ENCODE results near the gene ASIC2. TPM values are rescaled to one million over a fixed set of nuclear protein-coding genes. Genes with fewer than 3 reads are reported as not detected.

Gene ASIC2
- total RNA-seq (ENCODE audit: unreplicated experiment) = not detected
- long read RNA-seq = 0 reads

- Mint-ChIP-seq H3K27me3 (ENCODE audit: unreplicated experiment) (peaks cover 21% of the 10 kb centered on the region), H3K27ac (ENCODE audit: unreplicated experiment) (no peak within 1 kb of the TSS), H3K9me3 (ENCODE audit: unreplicated experiment) (no peaks in the 10 kb centered on the region), H3K36me3 (ENCODE audit: low read depth, unreplicated experiment) (peaks cover 3% of the 10 kb centered on the region), H3K4me3 (ENCODE audit: unreplicated experiment) (peak within 1 kb of the TSS; percentile 7), H3K4me1 (ENCODE audit: unreplicated experiment) (peaks cover 4% of the 10 kb centered on the region)
- TF ChIP-seq CTCF (IDR thresholded peaks at IDR 0.05; ENCODE audit: unreplicated experiment) = no peak
- peak; percentile 36 for DNase-seq (ENCODE audit: low spot score)
Measured at GRCh38 chr17:33292981-33293867, at the start of gene ASIC2. ASIC2 (minus strand) TSS chr17:33293295.

- Mint-ChIP-seq H3K4me3 (ENCODE audit: unreplicated experiment) (no peak overlapping the region), H3K27me3 (ENCODE audit: unreplicated experiment) (peaks cover 1% of the 10 kb centered on the region), H3K4me1 (ENCODE audit: unreplicated experiment) (peaks cover 8% of the 10 kb centered on the region), H3K36me3 (ENCODE audit: low read depth, unreplicated experiment) (no peaks in the 10 kb centered on the region), H3K9me3 (ENCODE audit: unreplicated experiment) (no peaks in the 10 kb centered on the region), H3K27ac (ENCODE audit: unreplicated experiment) (no peak overlapping the region)
- DNase-seq (ENCODE audit: low spot score) = no peak
- no peak for TF ChIP-seq CTCF (IDR thresholded peaks at IDR 0.05; ENCODE audit: unreplicated experiment)
Measured at GRCh38 chr17:33342025-33342424, 48.9 kb upstream of the ASIC2 start.

GRCh38 chr17:33338242-33338641 is 45.1 kb upstream of the ASIC2 start:
- peaks cover 8% of the 10 kb centered on the region for H3K4me1 Mint-ChIP-seq (ENCODE audit: unreplicated experiment)
- DNase-seq (ENCODE audit: low spot score) = no peak

GRCh38 chr17:33335491-33336173 is 42.5 kb upstream of the ASIC2 start:
- peak; percentile 46 for TF ChIP-seq CTCF (IDR thresholded peaks at IDR 0.05; ENCODE audit: unreplicated experiment)
- no peak overlapping the region for H3K4me3 Mint-ChIP-seq (ENCODE audit: unreplicated experiment)
- H3K36me3 Mint-ChIP-seq (ENCODE audit: low read depth, unreplicated experiment) = no peaks in the 10 kb centered on the region
- H3K9me3 Mint-ChIP-seq (ENCODE audit: unreplicated experiment) = no peaks in the 10 kb centered on the region
- no peaks in the 10 kb centered on the region for H3K27me3 Mint-ChIP-seq (ENCODE audit: unreplicated experiment)
- no peak overlapping the region for H3K27ac Mint-ChIP-seq (ENCODE audit: unreplicated experiment)
- no peaks in the 10 kb centered on the region for H3K4me1 Mint-ChIP-seq (ENCODE audit: unreplicated experiment)
- DNase-seq (ENCODE audit: low spot score) = peak; percentile 4

More at GRCh38 chr17:33338242-33338641, 45.1 kb upstream of the ASIC2 start:
- Mint-ChIP-seq H3K36me3 (ENCODE audit: low read depth, unreplicated experiment) (no peaks in the 10 kb centered on the region), H3K27ac (ENCODE audit: unreplicated experiment) (no peak overlapping the region), H3K27me3 (ENCODE audit: unreplicated experiment) (peaks cover 1% of the 10 kb centered on the region), H3K9me3 (ENCODE audit: unreplicated experiment) (no peaks in the 10 kb centered on the region), H3K4me3 (ENCODE audit: unreplicated experiment) (no peak overlapping the region)
- TF ChIP-seq CTCF (IDR thresholded peaks at IDR 0.05; ENCODE audit: unreplicated experiment) = no peak

Data from endothelial cell (in vitro differentiated cells).